GM21528 (cell line): ENCODE data around the gene RARS1.

Source experiments
- ATAC-seq: cut with Tn5 transposase; IDR thresholded peaks from one replicate; pipeline ENCODE4 v1.9.1; 2021; ENCODE audit warnings: mild to moderate bottlenecking, moderate library complexity; ENCODE audit not compliant: unreplicated experiment, low FRiP score

Gene RARS1

GRCh38 chr5:168552146-168552545 is 65.9 kb downstream of the RARS1 start:
- no peak for ATAC-seq

GRCh38 chr5:168553377-168554130 is 67.3 kb downstream of the RARS1 start:
- ATAC-seq: no peak

- no peak for ATAC-seq
These were observed 71.1 kb downstream of the RARS1 start for GRCh38 chr5:168557389-168557788.

- ATAC-seq: no peak
These were observed 76.0 kb downstream of the RARS1 start for GRCh38 chr5:168562279-168562678.

- no peak for ATAC-seq
These were observed 77.7 kb downstream of the RARS1 start for GRCh38 chr5:168563959-168564358.

GRCh38 chr5:168568738-168569137 is 82.5 kb downstream of the RARS1 start:
- ATAC-seq: no peak
